Measurements from ENCODE around the gene ENAH.
"Not testable (repeated sequence)": the region's sequence is repeated elsewhere in the genome, so short reads cannot be mapped to it uniquely, and the experiment has no call there.

The ENAH gene

GRCh38 chr1:225476100-225476511, 176.8 kb downstream of the ENAH start:
- no peak for DNase-seq (ENCODE audit: low read depth in 2 of 3, low spot score in 1 of 3)

- peak; percentile 46 to 53 (median 49) for DNase-seq (ENCODE audit: low read depth in 2 of 3, low spot score in 1 of 3)
These were observed 177.7 kb downstream of the ENAH start for GRCh38 chr1:225474986-225475820.

GRCh38 chr1:225474439-225474985, 178.4 kb downstream of the ENAH start:
- DNase-seq (ENCODE audit: low read depth in 2 of 3, low spot score in 1 of 3) = no peak

GRCh38 chr1:225473676-225474438, 179.1 kb downstream of the ENAH start:
- not testable (repeated sequence) for DNase-seq (ENCODE audit: low read depth in 2 of 3, low spot score in 1 of 3)

- not testable (repeated sequence) for DNase-seq (ENCODE audit: low read depth in 2 of 3, low spot score in 1 of 3)
These were observed 179.7 kb downstream of the ENAH start for GRCh38 chr1:225473266-225473665.

GRCh38 chr1:225471453-225472301, 181.2 kb downstream of the ENAH start:
- no peak for DNase-seq (ENCODE audit: low read depth in 2 of 3, low spot score in 1 of 3)

- DNase-seq (ENCODE audit: low read depth in 2 of 3, low spot score in 1 of 3) = no peak
These were observed 181.8 kb downstream of the ENAH start for GRCh38 chr1:225471109-225471452.

GRCh38 chr1:225470211-225471108, 182.5 kb downstream of the ENAH start:
- DNase-seq (ENCODE audit: low read depth in 2 of 3, low spot score in 1 of 3) = no peak

GRCh38 chr1:225469051-225469450, 183.9 kb downstream of the ENAH start:
- no peak for DNase-seq (ENCODE audit: low read depth in 2 of 3, low spot score in 1 of 3)

- DNase-seq (ENCODE audit: low read depth in 2 of 3, low spot score in 1 of 3) = no peak
These were observed 184.5 kb downstream of the ENAH start for GRCh38 chr1:225468270-225469020.

- peak; percentile 68 to 75 (median 69) for DNase-seq (ENCODE audit: low read depth in 2 of 3, low spot score in 1 of 3)
These were observed 185.5 kb downstream of the ENAH start for GRCh38 chr1:225467193-225468020.

- DNase-seq (ENCODE audit: low read depth in 2 of 3, low spot score in 1 of 3) = no peak
These were observed 186.1 kb downstream of the ENAH start for GRCh38 chr1:225466848-225467192.

- no peak for DNase-seq (ENCODE audit: low read depth in 2 of 3, low spot score in 1 of 3)
These were observed 187.0 kb downstream of the ENAH start for GRCh38 chr1:225465793-225466517.

GRCh38 chr1:225464851-225465792, 187.8 kb downstream of the ENAH start:
- DNase-seq (ENCODE audit: low read depth in 2 of 3, low spot score in 1 of 3) = no peak

GRCh38 chr1:225462714-225463574, 190.0 kb downstream of the ENAH start:
- no peak for DNase-seq (ENCODE audit: low read depth in 2 of 3, low spot score in 1 of 3)

GRCh38 chr1:225462429-225462713, 190.6 kb downstream of the ENAH start:
- DNase-seq (ENCODE audit: low read depth in 2 of 3, low spot score in 1 of 3) = no peak

Measured in stimulated activated CD4-positive, alpha-beta T cell treated with anti-CD3 and anti-CD28 coated beads, Interleukin-12 subunit alpha, Interleukin-12 subunit beta, amount 100 ng/mL, for 48 hours (primary cell).